Pancreas (tissue), 10 donors: ENCODE data around the gene SART3. TPM values are rescaled to one million over a fixed set of nuclear protein-coding genes. Genes with fewer than 3 reads are reported as not detected.
A peak's percentile ranks its signal among the peaks of the same experiment; 100 is the strongest.

Experiments
- ATAC-seq, 4 donors: fragments of 200-7000 bp; cut with Tn5 transposase; one replicate each; pipeline versions ENCODE4 v1.8.0 to v1.9.1; 2020; ENCODE audit warnings: mild to moderate bottlenecking in 4 of 4, moderate library complexity in 4 of 4
- DNase-seq, 6 donors: peaks; one replicate each; pipeline ENCODE4 v3.0.0-alpha.2; 2020
- FAIRE-seq: peaks from 2 replicates; lab custom pipeline; 2012; peaks lifted over from hg19 to GRCh38; lab: Jason Lieb, UNC
- H3K27ac ChIP-seq, 4 donors: fragments of 200-600 bp; sonication (generic); 1 replicate in 3 of 4; 2 replicates in 1 of 4; pipeline versions ENCODE4 v1.5.0 to v1.8.0; 2020
- H3K27me3 ChIP-seq, 4 donors: fragments of 200-600 bp; one replicate each; pipeline ENCODE4 v1.8.0; 2021
- H3K36me3 ChIP-seq, 3 donors: fragments of 200-600 bp; sonication (generic) in 1 of 3; one replicate each; pipeline versions ENCODE4 v1.5.0 to v1.8.0; 2020 to 2021
- H3K4me1 ChIP-seq, 3 donors: fragments of 200-600 bp; one replicate each; pipeline ENCODE4 v1.8.0; 2021
- H3K4me3 ChIP-seq, 4 donors: fragments of 200-600 bp; sonication (generic) in 2 of 4; one replicate each; pipeline versions ENCODE4 v1.5.0 to v1.8.0; 2020 to 2021
- H3K9me3 ChIP-seq, 4 donors: fragments of 200-600 bp; one replicate each; pipeline ENCODE4 v1.8.0; 2021
- CTCF ChIP-seq, 4 donors: fragments of 200-600 bp; sonication (generic) in 3 of 4; IDR thresholded peaks; one replicate each; pipeline versions ENCODE4 v1.5.0 to v1.8.0; 2021; ENCODE audit warnings: antibody characterized with exemption in 4 of 4
- WGBS, 2 donors: extraction: QIAGEN DNeasy Blood & Tissue Kit; methylation state at CpG; one replicate each; pipeline ENCODE4 v1.1.7; 2013; 5-methylcytosine and 5-hydroxymethylcytosine counted together
- intact Hi-C, 3 donors: fragments of 100-400 bp; cut with DNase I; formaldehyde crosslinking; loops; one replicate each; pipeline versions ENCODE4 v1.11.1 to v1.14.2; 2022
- polyA plus RNA-seq, 2 donors: library from polyadenylated mRNA; stranded (reverse); fragments of 200-250 nt; gene quantifications; one replicate each; pipeline ENCODE4 v1.2.3, GENCODE V29; 2013
- total RNA-seq, 6 donors: library from RNA; stranded (reverse); fragmentation: NEBNext Ultra II Directional in 4 of 6; extraction: Animal tissue kit (Norgen Biotek cat#: 25700) in 4 of 6; gene quantifications; one replicate each; pipeline versions ENCODE4 v1.2.1 to v1.2.4, GENCODE V29; 2021 to 2023
- donor health status: healthy with polysubstance abuse.
- donor health status: DM: no; HTN: no; CAD: no; lungs with moderate emphysema.
- donor health status: DM: no; HTN: no; CAD: no.
- donor health status: control.
- donor health status: control.
- donor health status: Bipolar disorder and iron deficiency.
- donor health status: DM: yes; HTN: yes; CAD: no.
- donor health status: DM: no; HTN: no; CAD: no.
- donor health status: DM: no; HTN: no; CAD: no.
- donor health status: DM: yes; HTN: yes; CAD: no.

SART3 gene
- total and polyA plus RNA-seq, 8 donors: 13.9 to 23.4 (median 16.7) TPM

GRCh38 chr12:108587826-108588225 lies 26.9 kb upstream of the SART3 start:
- 47 to 69% methylated on average over 4 of the region's 4 CpGs for WGBS, 2 donors
- H3K27ac ChIP-seq: no peak overlapping the region
- ATAC-seq (no peak), FAIRE-seq (no peak), DNase-seq (no peak)
- TF ChIP-seq CTCF (IDR thresholded peaks at IDR 0.05): no peak
- no peaks in the 10 kb centered on the region for H3K4me1 ChIP-seq
- intact Hi-C loops: no loop called here
- no peaks in the 10 kb centered on the region for H3K9me3 ChIP-seq
- H3K4me3 ChIP-seq: no peak overlapping the region
- no peaks in the 10 kb centered on the region for H3K27me3 ChIP-seq
- no peaks in the 10 kb centered on the region for H3K36me3 ChIP-seq

- no peak for FAIRE-seq
- no peak for ATAC-seq
- H3K9me3 ChIP-seq: no peaks in the 10 kb centered on the region
Measured at GRCh38 chr12:108586306-108586705, 25.3 kb upstream of the SART3 start.

GRCh38 chr12:108585864-108586263 lies 24.9 kb upstream of the SART3 start:
- WGBS, 2 donors: 22 to 30% methylated on average over 4 of the region's 4 CpGs
- Histone ChIP-seq H3K4me3 (no peak overlapping the region), H3K4me1 (no peaks in the 10 kb centered on the region), H3K27ac (no peak overlapping the region), H3K9me3 (no peaks in the 10 kb centered on the region), H3K36me3 (no peaks in the 10 kb centered on the region), H3K27me3 (no peaks in the 10 kb centered on the region)
- DNase-seq: no peak
- no peak for FAIRE-seq
- intact Hi-C loops: no loop called here
- peak in 1 of 4 donors; percentile 17 for ATAC-seq
- no peak for TF ChIP-seq CTCF (IDR thresholded peaks at IDR 0.05)

More at GRCh38 chr12:108586306-108586705, 25.3 kb upstream of the SART3 start:
- 75 to 80% methylated on average over 11 of the region's 11 CpGs for WGBS, 2 donors
- no peak for DNase-seq
- H3K4me1 ChIP-seq: no peaks in the 10 kb centered on the region
- intact Hi-C loops: no loop called here
- H3K27me3 ChIP-seq: no peaks in the 10 kb centered on the region
- H3K4me3 ChIP-seq: no peak overlapping the region
- no peaks in the 10 kb centered on the region for H3K36me3 ChIP-seq
- H3K27ac ChIP-seq: no peak overlapping the region
- no peak for TF ChIP-seq CTCF (IDR thresholded peaks at IDR 0.05)

DNA sequence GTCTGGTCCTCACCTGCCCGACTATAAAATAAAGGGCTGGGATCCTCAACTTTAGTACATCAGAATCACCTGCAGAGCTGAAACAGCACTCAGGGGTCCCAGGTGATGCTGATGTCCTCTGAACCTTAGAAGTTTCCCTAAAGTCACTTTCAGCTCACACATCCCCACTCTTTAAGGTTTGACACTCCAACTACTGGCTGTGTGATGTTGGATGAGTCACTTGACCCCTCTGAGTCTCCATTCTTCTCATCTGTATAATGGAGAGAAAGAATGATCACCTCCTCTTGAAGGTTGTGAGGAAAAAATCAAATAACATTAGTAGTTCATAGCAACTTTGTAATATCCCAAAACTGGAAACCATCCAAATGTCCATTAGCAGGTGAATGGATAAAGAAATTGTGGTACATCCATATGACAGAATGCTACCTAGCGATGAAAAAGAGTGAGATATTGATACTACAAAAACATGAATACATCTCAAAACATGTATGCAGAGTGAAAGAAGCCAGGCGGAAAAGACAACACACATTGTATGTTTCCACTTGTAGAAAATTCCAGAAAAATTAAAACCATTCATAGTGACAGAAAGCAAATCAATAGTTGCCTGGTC lies 23.6 kb upstream of the SART3 start:
- ATAC-seq (no peak), FAIRE-seq (no peak), DNase-seq (no peak)
- no peaks in the 10 kb centered on the region for H3K4me1 ChIP-seq
- H3K27me3 ChIP-seq: no peaks in the 10 kb centered on the region
- no peak for TF ChIP-seq CTCF (IDR thresholded peaks at IDR 0.05)
- no peak overlapping the region for H3K27ac ChIP-seq
- 53 to 61% methylated on average over 3 of the region's 3 CpGs for WGBS, 2 donors
- intact Hi-C loops: no loop called here
- no peak overlapping the region for H3K4me3 ChIP-seq
- no peaks in the 10 kb centered on the region for H3K36me3 ChIP-seq
- no peaks in the 10 kb centered on the region for H3K9me3 ChIP-seq

- TF ChIP-seq CTCF (IDR thresholded peaks at IDR 0.05): no peak
- FAIRE-seq (no peak), ATAC-seq (no peak), DNase-seq (no peak)
- H3K36me3 ChIP-seq: no peaks in the 10 kb centered on the region
- intact Hi-C loops: no loop called here
- H3K27me3 ChIP-seq: no peaks in the 10 kb centered on the region
- H3K4me3 ChIP-seq: no peak overlapping the region
- no peaks in the 10 kb centered on the region for H3K4me1 ChIP-seq
- no peaks in the 10 kb centered on the region for H3K9me3 ChIP-seq
- no peak overlapping the region for H3K27ac ChIP-seq
- 59 to 61% methylated on average over 7 of the region's 7 CpGs for WGBS, 2 donors
Measured at GRCh38 chr12:108583991-108584390, 23.0 kb upstream of the SART3 start.
